CD14-positive monocyte (primary cell): Measurements from ENCODE around the gene IL13RA2. TPM values are rescaled to one million over a fixed set of nuclear protein-coding genes. Genes with fewer than 3 reads are reported as not detected.
A peak's percentile ranks its signal among the peaks of the same experiment; 100 is the strongest.

Experiments used
- DNase-seq, 3 donors: peaks; one replicate each; pipeline ENCODE4 v3.0.0-alpha.2; 2011 to 2022
- H2AFZ ChIP-seq: 2 replicates; pipeline ENCODE4 v1.6.0; 2012; ENCODE audit warnings: mild to moderate bottlenecking, low read depth, low read length, inconsistent platforms; ENCODE audit not compliant: insufficient read depth, poor library complexity, severe bottlenecking
- H3K27ac ChIP-seq, 2 donors: 1 replicate in 1 of 2; 2 replicates in 1 of 2; pipeline ENCODE4 v1.5.1; 2012 to 2013; ENCODE audit warnings: low read length in 2 of 2, control low read depth in 1 of 2, inconsistent platforms in 1 of 2, low read depth in 1 of 2, mild to moderate bottlenecking in 1 of 2
- H3K27me3 ChIP-seq, 2 donors: one replicate each; pipeline versions ENCODE4 v1.6.0 to v1.6.1; 2011 to 2013; ENCODE audit warnings: low read length in 2 of 2; ENCODE audit not compliant: control insufficient read depth in 2 of 2, insufficient read depth in 2 of 2
- H3K36me3 ChIP-seq, 2 donors: replicated peaks in 1 of 2; 1 replicate in 1 of 2; 2 replicates in 1 of 2; pipeline versions ENCODE4 v1.5.1 to v1.6.1; 2012 to 2013; ENCODE audit warnings: low read length in 2 of 2, control low read depth in 1 of 2, inconsistent platforms in 1 of 2, mild to moderate bottlenecking in 1 of 2; ENCODE audit not compliant: insufficient read depth in 2 of 2, control insufficient read depth in 1 of 2
- H3K4me1 ChIP-seq, 2 donors: 1 replicate in 1 of 2; 2 replicates in 1 of 2; pipeline versions ENCODE4 v1.5.1 to v1.6.1; 2012 to 2013; ENCODE audit warnings: low read length in 2 of 2, control low read depth in 1 of 2, inconsistent platforms in 1 of 2, mild to moderate bottlenecking in 1 of 2, moderate library complexity in 1 of 2; ENCODE audit not compliant: insufficient read depth in 2 of 2, control insufficient read depth in 1 of 2
- H3K4me2 ChIP-seq: replicated peaks from 2 replicates; pipeline ENCODE3; 2012; ENCODE audit warnings: low read length, moderate library complexity, mild to moderate bottlenecking; ENCODE audit not compliant: poor library complexity, severe bottlenecking; ENCODE audit errors: extremely low read depth
- H3K4me3 ChIP-seq, 3 experiments: fragments of 200-600 bp in 1 of 3; sonication (generic) in 1 of 3; replicated peaks in 1 of 3; 1 replicate in 2 of 3; 2 replicates in 1 of 3; pipeline ENCODE4 v1.5.1; 2011 to 2013; ENCODE audit warnings: low read length in 3 of 3, mild to moderate bottlenecking in 3 of 3, control low read depth in 2 of 3, low read depth in 2 of 3, inconsistent platforms in 1 of 3, moderate library complexity in 1 of 3
- H3K79me2 ChIP-seq: 2 replicates; pipeline ENCODE4 v1.6.0; 2012; ENCODE audit warnings: mild to moderate bottlenecking, control low read depth, inconsistent platforms, low read length, moderate library complexity; ENCODE audit not compliant: insufficient read depth
- H3K9ac ChIP-seq: 2 replicates; pipeline ENCODE4 v1.6.0; 2017; ENCODE audit warnings: low read length, mild to moderate bottlenecking; ENCODE audit not compliant: insufficient read depth, poor library complexity, severe bottlenecking
- H3K9me3 ChIP-seq, 2 donors: replicated peaks in 1 of 2; 1 replicate in 1 of 2; 2 replicates in 1 of 2; pipeline versions ENCODE4 v1.5.1 to v1.6.1; 2012 to 2013; ENCODE audit warnings: low read length in 2 of 2, control low read depth in 1 of 2; ENCODE audit not compliant: control insufficient read depth in 1 of 2, insufficient read depth in 1 of 2
- H4K20me1 ChIP-seq: 2 replicates; pipeline ENCODE4 v1.6.0; 2012; ENCODE audit warnings: mild to moderate bottlenecking, low read length, control low read depth, moderate library complexity; ENCODE audit not compliant: insufficient read depth
- H3K27ac Mint-ChIP-seq, 7 donors: one replicate each; pipeline ENCODE4 v1.8.0; 2020; ENCODE audit warnings: mild to moderate bottlenecking in 7 of 7, mixed read lengths in 7 of 7, moderate library complexity in 6 of 7, inconsistent platforms in 2 of 7
- H3K27me3 Mint-ChIP-seq, 3 donors: one replicate each; pipeline ENCODE4 v1.8.0; 2021 to 2022; ENCODE audit warnings: low read depth in 3 of 3, mild to moderate bottlenecking in 3 of 3, mixed read lengths in 3 of 3, moderate library complexity in 3 of 3, inconsistent platforms in 1 of 3
- H3K36me3 Mint-ChIP-seq, 2 donors: one replicate each; pipeline ENCODE4 v1.8.0; 2020; ENCODE audit warnings: mixed read lengths in 2 of 2, inconsistent platforms in 1 of 2, mild to moderate bottlenecking in 1 of 2
- H3K4me1 Mint-ChIP-seq: one replicate; pipeline ENCODE4 v1.8.0; 2020; ENCODE audit warnings: mild to moderate bottlenecking, mixed read lengths
- H3K4me3 Mint-ChIP-seq, 2 donors: one replicate each; pipeline ENCODE4 v1.8.0; 2020; ENCODE audit warnings: mild to moderate bottlenecking in 2 of 2, mixed read lengths in 2 of 2, moderate library complexity in 1 of 2
- H3K9me3 Mint-ChIP-seq, 7 donors: one replicate each; pipeline ENCODE4 v1.8.0; 2020 to 2022; ENCODE audit warnings: mixed read lengths in 7 of 7, mild to moderate bottlenecking in 6 of 7, moderate library complexity in 6 of 7, inconsistent platforms in 2 of 7
- WGBS: methylation state at CpG from one replicate; pipeline ENCODE4 v1.1.5; 2013; ENCODE audit warnings: missing lambda C conversion rate; ENCODE audit not compliant: insufficient coverage; 5-methylcytosine and 5-hydroxymethylcytosine counted together
- intact Hi-C, 2 donors: fragments of 100-400 bp; cut with micrococcal nuclease; formaldehyde crosslinking; loops; one replicate each; pipeline versions ENCODE4 v1.15.0 to v1.15.1; 2023
- polyA plus RNA-seq, 3 donors: library from polyadenylated mRNA; depleted of rRNA in 1 of 3; unstranded in 2 of 3; stranded (reverse) in 1 of 3; fragments of 300-500 nt in 2 of 3; fragments of >200 nt in 1 of 3; fragmentation: Illumina TruSeq in 2 of 3; gene quantifications; 1 replicate in 2 of 3; 2 replicates in 1 of 3; pipeline ENCODE4 v1.2.3, GENCODE V29; 2012 to 2021
- TF ChIP-seq, protein P1 (sequence below): fragments of 200-600 bp; IDR thresholded peaks from one replicate; pipeline ENCODE4 v1.8.0; 2022; ENCODE audit warnings: antibody characterized with exemption, mild to moderate bottlenecking

Gene IL13RA2
- polyA plus RNA-seq, 3 donors: not detected

DNA sequence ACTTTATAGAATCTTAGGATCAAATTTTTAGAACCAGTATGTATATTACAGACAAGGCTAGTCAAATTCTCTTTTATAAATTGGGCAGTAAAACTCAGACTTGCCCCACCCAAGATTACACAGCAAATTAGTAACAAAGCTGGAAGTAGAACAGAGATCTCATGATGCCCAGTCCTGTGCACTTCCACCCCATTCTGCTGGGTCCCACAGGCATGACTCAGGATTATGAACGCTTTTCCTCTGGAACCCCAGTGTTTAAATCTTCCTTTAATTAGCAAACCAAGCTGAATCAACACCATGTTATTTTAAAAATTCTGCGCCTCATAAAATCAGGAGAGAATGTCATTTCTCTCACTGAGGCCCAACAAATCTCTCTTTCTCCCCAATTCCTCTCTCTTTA, 1.5 kb upstream of the IL13RA2 start:
- Mint-ChIP-seq H3K36me3 (no peaks in the 10 kb centered on the region), H3K4me1 (no peaks in the 10 kb centered on the region), H3K9me3 (peaks cover 0 to 2% (median 0%) of the 10 kb centered on the region in 7 donors), H3K27me3 (peaks cover 0 to 2% (median 1%) of the 10 kb centered on the region in 3 donors), H3K4me3 (no peak overlapping the region), H3K27ac (no peak overlapping the region)
- no peaks in the 10 kb centered on the region for H3K9me3 ChIP-seq
- H3K4me2 ChIP-seq: no peak overlapping the region
- intact Hi-C loops: no loop called here
- no peak overlapping the region for H2AFZ ChIP-seq
- H3K27ac ChIP-seq: no peak overlapping the region
- TF ChIP-seq, protein P1, sequence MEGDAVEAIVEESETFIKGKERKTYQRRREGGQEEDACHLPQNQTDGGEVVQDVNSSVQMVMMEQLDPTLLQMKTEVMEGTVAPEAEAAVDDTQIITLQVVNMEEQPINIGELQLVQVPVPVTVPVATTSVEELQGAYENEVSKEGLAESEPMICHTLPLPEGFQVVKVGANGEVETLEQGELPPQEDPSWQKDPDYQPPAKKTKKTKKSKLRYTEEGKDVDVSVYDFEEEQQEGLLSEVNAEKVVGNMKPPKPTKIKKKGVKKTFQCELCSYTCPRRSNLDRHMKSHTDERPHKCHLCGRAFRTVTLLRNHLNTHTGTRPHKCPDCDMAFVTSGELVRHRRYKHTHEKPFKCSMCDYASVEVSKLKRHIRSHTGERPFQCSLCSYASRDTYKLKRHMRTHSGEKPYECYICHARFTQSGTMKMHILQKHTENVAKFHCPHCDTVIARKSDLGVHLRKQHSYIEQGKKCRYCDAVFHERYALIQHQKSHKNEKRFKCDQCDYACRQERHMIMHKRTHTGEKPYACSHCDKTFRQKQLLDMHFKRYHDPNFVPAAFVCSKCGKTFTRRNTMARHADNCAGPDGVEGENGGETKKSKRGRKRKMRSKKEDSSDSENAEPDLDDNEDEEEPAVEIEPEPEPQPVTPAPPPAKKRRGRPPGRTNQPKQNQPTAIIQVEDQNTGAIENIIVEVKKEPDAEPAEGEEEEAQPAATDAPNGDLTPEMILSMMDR: no peak
- H3K9ac ChIP-seq: no peak overlapping the region
- H3K79me2 ChIP-seq: no peaks in the 10 kb centered on the region
- no peak for DNase-seq
- WGBS: 20% methylated on average over 1 of the region's 2 CpGs
- H3K27me3 ChIP-seq: no peaks in the 10 kb centered on the region
- H3K4me1 ChIP-seq: no peaks in the 10 kb centered on the region
- no peaks in the 10 kb centered on the region for H4K20me1 ChIP-seq
- H3K4me3 ChIP-seq: no peak overlapping the region
- H3K36me3 ChIP-seq: no peaks in the 10 kb centered on the region

DNA sequence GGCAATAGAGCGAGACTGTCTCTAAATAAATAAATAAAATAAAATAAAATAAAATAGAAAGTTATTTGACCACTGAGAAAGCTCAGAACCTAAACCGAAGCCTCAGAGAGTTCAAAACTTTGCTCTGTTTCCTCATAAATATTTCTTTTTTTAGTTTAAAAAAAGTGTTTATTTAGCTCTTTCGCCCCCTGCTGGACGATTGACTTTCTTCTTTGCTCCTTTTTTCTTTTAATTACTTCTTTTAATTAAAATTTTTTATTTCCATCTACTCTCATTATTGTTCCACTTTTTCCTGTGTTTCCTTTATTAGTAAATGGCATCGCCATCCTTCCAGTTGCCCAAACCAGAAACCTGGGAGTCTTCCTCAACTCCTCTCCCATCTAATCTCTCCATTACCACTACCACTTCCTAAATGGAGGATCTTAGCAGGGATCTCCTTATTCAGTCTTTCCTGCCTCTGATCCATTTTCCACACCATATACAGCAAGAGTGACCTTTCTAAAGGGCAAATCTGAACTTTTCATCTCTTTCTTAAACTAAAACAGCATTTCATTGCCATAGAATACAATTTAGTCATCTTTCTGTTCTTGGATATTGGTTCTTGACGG, 728 bp upstream of the IL13RA2 start:
- Histone ChIP-seq H3K4me3 (no peak overlapping the region), H3K9ac (no peak overlapping the region), H3K27ac (no peak overlapping the region), H3K36me3 (no peaks in the 10 kb centered on the region), H3K4me1 (no peaks in the 10 kb centered on the region), H4K20me1 (no peaks in the 10 kb centered on the region), H3K79me2 (no peaks in the 10 kb centered on the region), H3K27me3 (no peaks in the 10 kb centered on the region), H3K4me2 (no peak overlapping the region), H3K9me3 (no peaks in the 10 kb centered on the region), H2AFZ (no peak overlapping the region)
- Mint-ChIP-seq H3K4me3 (no peak overlapping the region), H3K4me1 (no peaks in the 10 kb centered on the region), H3K36me3 (no peaks in the 10 kb centered on the region), H3K9me3 (peaks cover 0 to 2% (median 0%) of the 10 kb centered on the region in 7 donors), H3K27ac (no peak overlapping the region), H3K27me3 (peaks cover 0 to 2% (median 1%) of the 10 kb centered on the region in 3 donors)
- intact Hi-C loops: no loop called here
- no peak for DNase-seq
- no CpG with 5 or more reads among the region's 6 CpGs for WGBS
- TF ChIP-seq, protein P1: peak; percentile 20
